ENCODE measurements around the gene PDE8B.

- TF ChIP-seq PAX5 (IDR thresholded peaks at IDR 0.05; ENCODE audit: insufficient read depth, low read length, severe bottlenecking) (no peak), POLR2AphosphoS5 (IDR thresholded peaks at IDR 0.05; ENCODE audit: low read depth, low read length) (no peak), SPI1 (IDR thresholded peaks at IDR 0.05; ENCODE audit: low read depth, low read length) (no peak), POLR2A (IDR thresholded peaks at IDR 0.05; ENCODE audit: low read depth, low read length) (no peak), TAF1 (IDR thresholded peaks at IDR 0.05; ENCODE audit: low read depth, low read length) (no peak)
Measured at GRCh38 chr5:77409870-77410621, 199.6 kb downstream of the PDE8B start.

All from GM12891 (cell line).